Parietal lobe (tissue), 2 donors: ENCODE measurements around the gene RNF7. TPM values are rescaled to one million over a fixed set of nuclear protein-coding genes. Genes with fewer than 3 reads are reported as not detected.

Source experiments
- small RNA-seq: library from RNA; depleted of rRNA; stranded (forward); fragments of <200 nt; gene quantifications from one replicate; pipeline ENCODE3, GENCODE V24; 2014; ENCODE audit warnings: low replicate concordance
- total RNA-seq: library from RNA; depleted of rRNA; stranded (reverse); fragments of >200 nt; gene quantifications from one replicate; pipeline ENCODE4 v1.2.3, GENCODE V29; 2014

RNF7 gene
- total RNA-seq = 29.1 TPM

DNA sequence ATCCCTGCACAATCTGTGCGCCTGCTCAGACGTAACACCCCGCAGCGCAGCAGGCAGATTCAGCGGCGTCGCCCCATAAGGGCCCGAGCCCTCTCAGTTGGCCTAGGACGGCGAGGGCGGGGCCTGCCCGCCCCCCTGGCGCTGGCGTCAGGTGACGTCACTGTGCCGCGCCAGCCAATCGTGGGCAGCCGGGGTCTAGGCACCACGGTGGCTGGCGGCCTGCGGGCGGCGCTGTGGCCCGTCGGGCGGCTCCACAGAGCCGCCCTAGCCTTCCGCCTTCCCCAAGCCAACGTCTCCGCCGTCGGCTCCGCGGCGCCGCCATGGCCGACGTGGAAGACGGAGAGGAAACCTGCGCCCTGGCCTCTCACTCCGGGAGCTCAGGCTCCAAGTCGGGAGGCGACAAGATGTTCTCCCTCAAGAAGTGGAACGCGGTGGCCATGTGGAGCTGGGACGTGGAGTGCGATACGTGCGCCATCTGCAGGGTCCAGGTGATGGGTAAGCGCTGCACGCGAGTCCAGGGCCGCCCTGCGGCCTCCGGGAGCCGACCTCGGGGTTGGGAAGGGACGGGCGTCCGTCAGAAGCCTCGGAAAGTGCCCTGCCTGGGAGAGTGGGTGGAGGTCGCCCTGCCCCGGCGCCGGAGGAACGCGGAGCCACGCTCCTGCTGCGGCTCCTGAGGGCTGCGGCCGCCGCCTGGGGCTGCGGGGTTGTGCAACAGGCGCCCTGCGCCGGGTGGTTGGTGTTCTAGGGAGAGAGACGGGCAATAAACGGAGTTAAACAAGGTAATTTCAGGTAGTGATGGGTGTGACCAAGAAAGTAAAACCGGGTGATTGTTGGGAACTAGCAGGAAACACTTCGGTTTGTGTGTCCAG is at the start of gene RNF7:
Gene RNF7 (plus strand): TSS at position 277 of the 869 bp plus-strand sequence. CDS start 44 bp downstream, at position 321.

DNA sequence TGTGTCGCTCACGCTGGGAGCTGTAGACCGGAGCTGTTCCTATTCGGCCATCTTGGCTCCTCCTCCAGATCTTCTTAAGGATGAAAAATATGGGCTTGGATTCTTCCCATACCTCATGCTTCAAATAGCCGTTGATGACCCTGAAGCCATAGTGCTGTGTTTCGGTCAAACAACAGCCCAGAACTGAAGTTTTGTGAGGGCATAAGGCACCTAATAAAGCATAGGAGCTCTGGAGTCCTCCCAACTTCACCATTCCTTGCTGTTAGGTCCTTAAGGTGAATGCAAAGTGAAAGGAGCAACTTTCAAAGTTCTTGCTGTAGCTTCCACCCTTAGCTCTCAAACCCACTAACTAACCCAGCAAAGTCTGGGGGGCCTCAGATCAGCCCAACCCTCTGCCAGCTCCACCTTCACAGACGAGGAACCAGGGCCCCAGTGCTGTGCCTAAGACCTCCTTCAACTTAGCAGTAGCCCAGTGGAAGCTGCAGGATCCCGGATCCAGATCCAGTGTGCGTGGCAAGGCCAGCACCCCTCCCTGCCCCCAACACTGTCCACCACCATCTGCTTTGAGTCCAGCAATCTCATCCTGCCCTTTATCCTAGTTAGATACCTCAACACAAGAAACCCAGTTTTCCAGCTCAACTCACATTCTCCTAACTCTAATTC is 25.1 kb downstream of the RNF7 start, which contains the start of gene GRK7:
Gene GRK7 (plus strand): TSS at position 321 of the 663 bp plus-strand sequence. CDS start 14,877 bp downstream, outside the sequence.

Small RNA genes lying within 50 kb of the gene (small RNA-seq; reads per million reads assigned to genes)
- not detected for gene AC112771.1

Other genes with a start within 250 kb of the RNF7 start
- gene GRK7, start 25.1 kb downstream of the RNF7 start, total RNA-seq = 0.31 TPM
- 44.4 TPM for gene ATP1B3, start 138.3 kb downstream of the RNF7 start, total RNA-seq